ENCODE results near the gene SKAP2.

Gene SKAP2, protein sequence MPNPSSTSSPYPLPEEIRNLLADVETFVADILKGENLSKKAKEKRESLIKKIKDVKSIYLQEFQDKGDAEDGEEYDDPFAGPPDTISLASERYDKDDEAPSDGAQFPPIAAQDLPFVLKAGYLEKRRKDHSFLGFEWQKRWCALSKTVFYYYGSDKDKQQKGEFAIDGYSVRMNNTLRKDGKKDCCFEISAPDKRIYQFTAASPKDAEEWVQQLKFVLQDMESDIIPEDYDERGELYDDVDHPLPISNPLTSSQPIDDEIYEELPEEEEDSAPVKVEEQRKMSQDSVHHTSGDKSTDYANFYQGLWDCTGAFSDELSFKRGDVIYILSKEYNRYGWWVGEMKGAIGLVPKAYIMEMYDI
- 7.4 to 20.3 (median 16.1) reads per million in 3 donors for total RNA-seq

DNA sequence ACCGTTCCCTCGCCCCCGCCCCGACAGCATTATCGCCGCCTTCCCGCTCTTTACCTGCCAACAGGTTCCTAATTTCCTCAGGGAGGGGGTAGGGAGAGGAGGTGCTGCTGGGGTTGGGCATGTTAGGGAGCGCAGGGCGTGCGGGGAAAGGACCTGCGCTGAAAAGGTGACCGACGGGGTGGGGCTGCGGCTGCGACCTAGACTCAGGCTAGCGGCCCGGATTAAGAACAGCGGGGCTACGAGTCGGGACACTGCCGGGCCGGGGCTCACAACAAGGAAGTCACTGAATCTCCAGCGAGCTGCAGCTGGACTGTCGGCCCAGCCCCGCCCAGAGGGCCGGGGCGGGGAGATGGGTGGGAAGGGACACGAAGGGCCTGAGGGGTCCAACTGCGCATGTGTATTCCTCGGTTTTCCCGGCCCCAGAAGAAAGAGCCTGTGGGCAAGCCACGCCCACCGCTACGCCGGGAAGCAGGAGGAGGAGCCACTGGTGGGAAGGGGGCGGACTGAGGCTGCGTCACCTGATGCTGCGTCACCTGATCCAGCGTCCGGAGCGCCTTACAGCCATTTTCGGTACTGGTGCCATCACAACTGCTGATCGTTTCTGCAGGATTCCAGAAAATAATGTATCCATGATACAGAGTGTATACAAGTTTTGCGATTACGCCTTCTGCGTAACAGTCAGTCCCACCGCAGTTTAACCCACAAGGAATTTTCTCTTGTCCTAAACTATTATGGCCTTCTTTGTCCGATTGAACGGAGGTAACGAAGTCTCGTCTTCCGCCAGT is at the start of gene SKAP2:
Gene SKAP2, minus strand, starts transcription at position 282 of the 785 bp plus-strand sequence. Its CDS starts 161 bp downstream, at position 121.
- H3K27ac ChIP-seq (ENCODE audit: insufficient read depth, low read length, poor library complexity, severe bottlenecking): peak within 1 kb of the TSS; percentile 49
- peak; percentile 70 to 91 (median 83) for DNase-seq
- no peaks in the 10 kb centered on the region for H3K9me3 ChIP-seq (ENCODE audit: control insufficient read depth, low read length)
- H3K4me1 ChIP-seq (ENCODE audit: control insufficient read depth, insufficient read depth, low read length, poor library complexity, severe bottlenecking): peaks cover 11% of the 10 kb centered on the region
- H3K4me3 ChIP-seq (ENCODE audit: insufficient read depth, low read depth, low read length, poor library complexity, severe bottlenecking): peak within 1 kb of the TSS; percentile 70
- no peaks in the 10 kb centered on the region for H3K36me3 ChIP-seq (ENCODE audit: control insufficient read depth, insufficient read depth, low read length)
- H3K27me3 ChIP-seq (replicated peaks; ENCODE audit: control insufficient read depth, insufficient read depth, low read length, poor library complexity, severe bottlenecking): peaks cover 7% of the 10 kb centered on the region

DNA sequence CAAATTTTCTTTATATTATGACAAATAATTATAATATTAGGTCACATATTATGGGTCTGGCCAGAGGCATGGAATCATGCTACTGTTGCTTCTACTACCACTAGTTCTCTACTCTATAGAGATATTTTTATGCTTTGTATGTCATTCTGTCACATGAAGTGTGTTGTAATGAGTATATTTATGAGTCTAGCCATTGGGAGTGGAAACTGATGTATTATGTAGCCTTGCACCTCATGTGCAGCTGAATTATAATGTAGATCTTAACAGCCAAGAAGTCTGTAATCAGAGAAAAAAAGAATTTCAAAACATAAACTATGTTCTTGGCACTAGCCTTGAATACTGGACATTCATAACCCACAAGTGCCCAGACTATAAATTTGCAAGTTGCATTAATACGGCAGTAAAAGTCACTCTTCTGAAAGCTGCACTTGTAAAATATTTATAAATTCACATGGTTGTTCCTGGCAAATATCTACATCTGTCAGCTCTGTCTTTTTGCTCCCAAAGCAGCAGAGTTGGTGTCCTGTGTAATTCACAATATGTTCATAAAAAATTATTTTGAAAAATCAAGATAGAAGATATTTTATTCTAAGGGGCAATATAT is 48.6 kb upstream of the SKAP2 start:
- no peaks in the 10 kb centered on the region for H3K4me1 ChIP-seq (ENCODE audit: control insufficient read depth, insufficient read depth, low read length, poor library complexity, severe bottlenecking)
- no peaks in the 10 kb centered on the region for H3K9me3 ChIP-seq (ENCODE audit: control insufficient read depth, low read length)
- H3K27me3 ChIP-seq (replicated peaks; ENCODE audit: control insufficient read depth, insufficient read depth, low read length, poor library complexity, severe bottlenecking): no peaks in the 10 kb centered on the region
- no peak overlapping the region for H3K4me3 ChIP-seq (ENCODE audit: insufficient read depth, low read depth, low read length, poor library complexity, severe bottlenecking)
- no peak for DNase-seq
- no peaks in the 10 kb centered on the region for H3K36me3 ChIP-seq (ENCODE audit: control insufficient read depth, insufficient read depth, low read length)
- H3K27ac ChIP-seq (ENCODE audit: insufficient read depth, low read length, poor library complexity, severe bottlenecking): no peak overlapping the region

DNA sequence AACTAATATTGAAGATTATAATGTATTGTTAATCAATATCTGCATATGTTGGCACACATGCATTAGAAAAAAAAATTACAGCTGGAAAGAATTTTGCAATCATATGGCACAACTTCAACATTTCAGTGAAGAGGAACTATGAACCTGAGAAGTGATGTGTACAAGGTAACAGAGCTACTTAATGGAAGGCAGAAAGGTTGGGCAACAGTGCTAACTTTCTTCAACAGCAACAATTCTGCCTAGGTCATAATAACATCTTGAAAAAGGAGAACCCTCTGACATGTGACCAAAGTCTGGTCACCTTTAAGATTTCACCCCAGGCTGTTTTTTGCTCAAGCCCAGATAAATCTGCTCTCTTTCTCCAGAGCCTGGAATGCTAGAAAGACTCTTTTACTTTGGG is 47.9 kb upstream of the SKAP2 start:
- H3K27me3 ChIP-seq (replicated peaks; ENCODE audit: control insufficient read depth, insufficient read depth, low read length, poor library complexity, severe bottlenecking): no peaks in the 10 kb centered on the region
- no peaks in the 10 kb centered on the region for H3K36me3 ChIP-seq (ENCODE audit: control insufficient read depth, insufficient read depth, low read length)
- H3K9me3 ChIP-seq (ENCODE audit: control insufficient read depth, low read length): no peaks in the 10 kb centered on the region
- no peak overlapping the region for H3K27ac ChIP-seq (ENCODE audit: insufficient read depth, low read length, poor library complexity, severe bottlenecking)
- DNase-seq: no peak
- H3K4me1 ChIP-seq (ENCODE audit: control insufficient read depth, insufficient read depth, low read length, poor library complexity, severe bottlenecking): no peaks in the 10 kb centered on the region
- H3K4me3 ChIP-seq (ENCODE audit: insufficient read depth, low read depth, low read length, poor library complexity, severe bottlenecking): no peak overlapping the region

DNA sequence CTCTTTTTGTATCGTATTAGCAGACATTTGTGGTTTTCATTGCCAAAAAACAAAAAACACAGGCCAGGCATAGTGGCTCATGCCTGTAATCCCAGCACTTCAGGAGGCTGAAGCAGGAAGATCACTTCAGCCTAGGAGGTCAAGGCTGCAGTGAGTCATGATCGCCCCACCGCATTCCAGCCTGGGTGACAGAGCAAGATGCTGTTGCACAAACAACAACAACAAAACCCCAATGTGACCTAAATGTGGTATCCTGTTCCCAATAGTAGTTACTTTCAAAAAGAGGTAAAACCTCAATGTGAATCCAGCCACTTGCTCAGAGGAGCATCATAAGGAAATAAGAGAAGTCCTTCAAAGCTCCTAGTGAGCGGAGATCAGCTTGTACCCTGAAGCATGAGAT is 45.8 kb upstream of the SKAP2 start:
- Histone ChIP-seq H3K27me3 (replicated peaks; ENCODE audit: control insufficient read depth, insufficient read depth, low read length, poor library complexity, severe bottlenecking) (no peaks in the 10 kb centered on the region), H3K4me3 (ENCODE audit: insufficient read depth, low read depth, low read length, poor library complexity, severe bottlenecking) (no peak overlapping the region), H3K36me3 (ENCODE audit: control insufficient read depth, insufficient read depth, low read length) (no peaks in the 10 kb centered on the region), H3K4me1 (ENCODE audit: control insufficient read depth, insufficient read depth, low read length, poor library complexity, severe bottlenecking) (no peaks in the 10 kb centered on the region), H3K27ac (ENCODE audit: insufficient read depth, low read length, poor library complexity, severe bottlenecking) (no peak overlapping the region), H3K9me3 (ENCODE audit: control insufficient read depth, low read length) (no peaks in the 10 kb centered on the region)
- DNase-seq: peak in 2 of 3 donors; percentile 5 to 36

DNA sequence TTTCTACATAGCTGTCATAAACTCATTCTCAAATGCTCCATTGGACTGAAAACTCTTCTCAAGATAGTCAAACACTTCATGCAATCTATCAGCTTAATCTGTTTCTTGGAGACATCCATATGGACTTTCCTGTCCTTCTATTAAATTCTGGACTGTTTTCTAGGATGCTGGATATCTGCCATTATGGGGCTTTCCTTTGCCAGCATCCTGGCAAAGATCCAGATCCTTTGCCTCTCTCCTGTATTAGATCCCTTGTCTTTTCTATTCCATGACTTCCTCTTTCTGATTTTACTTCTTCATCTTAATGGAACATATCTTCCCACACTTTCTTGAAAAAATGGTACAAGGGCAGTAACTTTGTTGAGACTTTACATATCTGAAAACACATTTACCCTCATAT is 35.9 kb upstream of the SKAP2 start:
- no peak overlapping the region for H3K4me3 ChIP-seq (ENCODE audit: insufficient read depth, low read depth, low read length, poor library complexity, severe bottlenecking)
- DNase-seq: no peak
- H3K27me3 ChIP-seq (replicated peaks; ENCODE audit: control insufficient read depth, insufficient read depth, low read length, poor library complexity, severe bottlenecking): no peaks in the 10 kb centered on the region
- no peaks in the 10 kb centered on the region for H3K9me3 ChIP-seq (ENCODE audit: control insufficient read depth, low read length)
- H3K27ac ChIP-seq (ENCODE audit: insufficient read depth, low read length, poor library complexity, severe bottlenecking): no peak overlapping the region
- no peaks in the 10 kb centered on the region for H3K36me3 ChIP-seq (ENCODE audit: control insufficient read depth, insufficient read depth, low read length)
- no peaks in the 10 kb centered on the region for H3K4me1 ChIP-seq (ENCODE audit: control insufficient read depth, insufficient read depth, low read length, poor library complexity, severe bottlenecking)

DNA sequence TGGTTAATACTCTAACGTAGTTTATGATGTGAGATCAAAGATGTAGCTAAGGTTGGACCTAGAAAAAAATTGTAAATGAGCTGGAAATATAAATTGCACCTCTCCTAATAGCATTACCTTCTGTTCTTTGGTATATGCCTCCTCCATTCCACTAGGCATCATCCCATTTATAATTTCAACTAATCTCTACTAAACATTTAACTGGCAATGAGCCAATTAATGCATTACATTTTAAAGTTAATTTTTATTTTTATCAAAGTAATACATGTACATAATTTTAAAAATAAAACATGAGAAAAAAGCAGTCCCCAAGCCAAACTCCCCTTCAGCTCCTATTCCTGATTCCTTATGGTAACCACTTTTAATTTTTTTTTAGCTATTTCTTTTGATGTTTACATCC is 35.1 kb upstream of the SKAP2 start:
- Histone ChIP-seq H3K36me3 (ENCODE audit: control insufficient read depth, insufficient read depth, low read length) (no peaks in the 10 kb centered on the region), H3K27ac (ENCODE audit: insufficient read depth, low read length, poor library complexity, severe bottlenecking) (no peak overlapping the region), H3K4me1 (ENCODE audit: control insufficient read depth, insufficient read depth, low read length, poor library complexity, severe bottlenecking) (no peaks in the 10 kb centered on the region), H3K4me3 (ENCODE audit: insufficient read depth, low read depth, low read length, poor library complexity, severe bottlenecking) (no peak overlapping the region), H3K27me3 (replicated peaks; ENCODE audit: control insufficient read depth, insufficient read depth, low read length, poor library complexity, severe bottlenecking) (no peaks in the 10 kb centered on the region), H3K9me3 (ENCODE audit: control insufficient read depth, low read length) (no peaks in the 10 kb centered on the region)
- DNase-seq: no peak

DNA sequence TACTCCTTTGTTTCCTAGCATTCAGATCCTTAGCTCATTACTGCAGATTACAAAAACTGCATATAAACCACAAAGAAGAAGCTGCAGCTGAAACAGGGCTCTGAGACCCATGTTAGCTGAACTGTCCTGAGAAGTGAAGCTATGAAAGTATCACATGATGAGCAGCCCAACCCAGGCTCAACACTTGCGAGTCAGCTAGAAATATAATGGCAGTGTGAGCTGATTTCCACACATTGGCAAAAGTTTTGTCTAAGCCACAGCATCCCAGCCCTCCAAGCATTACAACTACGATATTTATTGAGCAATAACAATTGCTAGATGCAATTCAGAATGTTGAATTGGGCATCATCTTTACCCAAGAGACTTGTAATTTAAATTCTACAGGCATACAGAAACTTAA is 34.5 kb upstream of the SKAP2 start:
- Histone ChIP-seq H3K27me3 (replicated peaks; ENCODE audit: control insufficient read depth, insufficient read depth, low read length, poor library complexity, severe bottlenecking) (no peaks in the 10 kb centered on the region), H3K4me1 (ENCODE audit: control insufficient read depth, insufficient read depth, low read length, poor library complexity, severe bottlenecking) (no peaks in the 10 kb centered on the region), H3K27ac (ENCODE audit: insufficient read depth, low read length, poor library complexity, severe bottlenecking) (no peak overlapping the region), H3K4me3 (ENCODE audit: insufficient read depth, low read depth, low read length, poor library complexity, severe bottlenecking) (no peak overlapping the region), H3K9me3 (ENCODE audit: control insufficient read depth, low read length) (no peaks in the 10 kb centered on the region), H3K36me3 (ENCODE audit: control insufficient read depth, insufficient read depth, low read length) (no peaks in the 10 kb centered on the region)
- no peak for DNase-seq

DNA sequence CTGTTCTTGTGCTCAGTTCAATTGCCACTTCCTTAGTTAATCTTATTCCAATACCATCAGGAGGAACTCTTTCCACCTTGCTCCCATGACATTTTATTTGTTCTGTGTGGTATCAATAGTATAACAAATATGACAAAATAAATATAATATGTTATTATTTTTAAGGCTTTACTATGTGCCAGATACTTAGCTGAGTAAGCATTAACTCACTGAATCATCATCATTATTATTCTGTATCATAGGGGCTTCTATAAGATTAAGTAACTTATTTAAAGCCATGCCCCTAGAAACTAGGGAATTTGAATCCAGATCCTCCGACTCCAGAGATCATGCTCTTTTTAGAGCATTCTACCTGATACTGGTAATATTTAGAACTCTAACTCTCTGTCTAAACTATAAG is 33.5 kb upstream of the SKAP2 start:
- no peak overlapping the region for H3K4me3 ChIP-seq (ENCODE audit: insufficient read depth, low read depth, low read length, poor library complexity, severe bottlenecking)
- no peaks in the 10 kb centered on the region for H3K4me1 ChIP-seq (ENCODE audit: control insufficient read depth, insufficient read depth, low read length, poor library complexity, severe bottlenecking)
- H3K27ac ChIP-seq (ENCODE audit: insufficient read depth, low read length, poor library complexity, severe bottlenecking): no peak overlapping the region
- H3K36me3 ChIP-seq (ENCODE audit: control insufficient read depth, insufficient read depth, low read length): no peaks in the 10 kb centered on the region
- no peak for DNase-seq
- H3K9me3 ChIP-seq (ENCODE audit: control insufficient read depth, low read length): no peaks in the 10 kb centered on the region
- H3K27me3 ChIP-seq (replicated peaks; ENCODE audit: control insufficient read depth, insufficient read depth, low read length, poor library complexity, severe bottlenecking): no peaks in the 10 kb centered on the region

DNA sequence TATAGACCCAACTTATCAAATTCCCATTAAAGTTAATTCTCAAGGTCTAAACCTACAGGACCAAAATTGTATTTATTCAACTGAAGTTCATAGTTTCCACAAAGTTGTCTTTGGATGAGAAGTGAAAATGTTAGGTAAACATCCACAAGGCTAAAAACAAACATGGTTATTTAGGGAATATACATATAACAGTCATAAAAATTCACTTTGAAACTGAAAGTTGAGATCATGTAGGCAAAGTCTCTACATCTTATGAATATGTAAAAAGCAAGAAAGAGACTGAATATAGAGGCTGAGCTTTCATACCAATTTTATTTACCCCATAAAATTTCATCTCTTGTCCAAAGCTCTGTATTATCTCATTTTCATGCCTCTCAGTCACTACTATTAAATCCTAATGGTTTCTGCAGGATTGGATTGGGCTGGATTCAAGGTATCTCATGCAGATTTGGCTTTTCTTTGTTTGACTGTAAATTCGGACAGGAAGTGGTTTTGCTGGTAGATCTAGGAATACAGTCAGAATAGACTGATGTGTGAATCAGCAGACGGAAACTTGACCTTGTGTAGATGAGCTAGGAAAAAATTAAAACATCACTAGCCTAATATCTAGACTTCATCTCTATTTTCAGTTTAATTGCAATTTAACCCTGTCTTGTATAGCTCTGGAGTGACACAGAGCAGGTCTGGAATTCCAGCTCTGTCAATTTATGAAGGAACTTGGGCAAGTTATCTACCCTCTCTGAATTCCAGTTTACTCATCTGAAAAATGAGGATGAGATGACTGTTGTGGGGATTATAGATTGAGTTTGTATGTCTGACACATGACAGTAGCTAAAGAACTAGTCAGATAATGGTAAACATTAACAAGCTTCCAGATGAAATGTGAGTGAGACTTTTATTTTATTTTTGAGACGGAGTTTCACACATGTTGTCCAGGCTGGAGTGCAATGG is 27.3 kb upstream of the SKAP2 start:
- no peak overlapping the region for H3K27ac ChIP-seq (ENCODE audit: insufficient read depth, low read length, poor library complexity, severe bottlenecking)
- DNase-seq: no peak

More for the DNA sequence above, 27.3 kb upstream of the SKAP2 start:
- Histone ChIP-seq H3K27me3 (replicated peaks; ENCODE audit: control insufficient read depth, insufficient read depth, low read length, poor library complexity, severe bottlenecking) (no peaks in the 10 kb centered on the region), H3K4me1 (ENCODE audit: control insufficient read depth, insufficient read depth, low read length, poor library complexity, severe bottlenecking) (no peaks in the 10 kb centered on the region), H3K4me3 (ENCODE audit: insufficient read depth, low read depth, low read length, poor library complexity, severe bottlenecking) (no peak overlapping the region), H3K36me3 (ENCODE audit: control insufficient read depth, insufficient read depth, low read length) (no peaks in the 10 kb centered on the region), H3K9me3 (ENCODE audit: control insufficient read depth, low read length) (no peaks in the 10 kb centered on the region)

All from effector memory CD4-positive, alpha-beta T cell (primary cell).